Upper lobe of left lung (tissue), 6 donors: ENCODE measurements around the gene ASTN1. TPM values are rescaled to one million over a fixed set of nuclear protein-coding genes. Genes with fewer than 3 reads are reported as not detected.

Source experiments
- ATAC-seq, 2 donors: fragments of 200-7000 bp; cut with Tn5 transposase; one replicate each; pipeline ENCODE4 v1.9.1; 2022; ENCODE audit warnings: mild to moderate bottlenecking in 2 of 2, moderate library complexity in 2 of 2; ENCODE audit not compliant: low FRiP score in 2 of 2
- DNase-seq, 2 donors: peaks; one replicate each; pipeline ENCODE4 v3.0.0-alpha.2; 2019 to 2020
- H3K27ac ChIP-seq, 4 donors: fragments of 200-600 bp; sonication (generic); one replicate each; pipeline ENCODE4 v1.5.1; 2016 to 2019
- H3K27me3 ChIP-seq, 4 donors: fragments of 200-600 bp; sonication (generic); one replicate each; pipeline ENCODE4 v1.5.1; 2017 to 2019
- H3K36me3 ChIP-seq, 4 donors: fragments of 200-600 bp; sonication (generic); one replicate each; pipeline ENCODE4 v1.5.1; 2016 to 2019
- H3K4me1 ChIP-seq, 4 donors: fragments of 200-600 bp; sonication (generic); one replicate each; pipeline ENCODE4 v1.5.1; 2018 to 2019
- H3K4me3 ChIP-seq, 4 donors: fragments of 200-600 bp; sonication (generic); one replicate each; pipeline ENCODE4 v1.5.1; 2017 to 2019; ENCODE audit warnings: mild to moderate bottlenecking in 2 of 4, moderate library complexity in 1 of 4
- H3K9me3 ChIP-seq, 4 donors: fragments of 200-600 bp; sonication (generic); one replicate each; pipeline ENCODE4 v1.5.1; 2018 to 2019
- EP300 ChIP-seq, 4 donors: sonication (generic); formaldehyde crosslinking; IDR thresholded peaks; one replicate each; pipeline ENCODE4 v1.5.1; 2017; ENCODE audit warnings: antibody characterized with exemption in 4 of 4, control low read depth in 2 of 4
- POLR2A ChIP-seq, 4 donors: fragments of 450-650 bp; IDR thresholded peaks; one replicate each; pipeline ENCODE4 v1.5.1; 2016 to 2017; ENCODE audit warnings: antibody characterized with exemption in 4 of 4, mild to moderate bottlenecking in 2 of 4
- POLR2AphosphoS5 ChIP-seq, 2 donors: sonication (generic); formaldehyde crosslinking; IDR thresholded peaks; one replicate each; pipeline ENCODE4 v1.5.1; 2017; ENCODE audit warnings: antibody characterized with exemption in 2 of 2
- WGBS, 2 donors: methylation state at CpG; one replicate each; pipeline ENCODE4 v1.1.5; 2017 to 2018; 5-methylcytosine and 5-hydroxymethylcytosine counted together
- total RNA-seq, 6 donors: library from RNA; depleted of rRNA in 4 of 6; stranded (reverse); fragments of >200 nt in 4 of 6; gene quantifications; one replicate each; pipeline versions ENCODE4 v1.1.0 to v1.2.1, GENCODE V29; 2016 to 2021
- TF ChIP-seq, protein P1 (sequence below), 6 experiments: fragments of 450-650 bp in 4 of 6; fragments of 200-600 bp in 2 of 6; sonication (generic) in 2 of 6; IDR thresholded peaks; one replicate each; pipeline ENCODE4 v1.5.1; 2016 to 2019; ENCODE audit warnings: antibody characterized with exemption in 6 of 6
- donor health status: DM: no; HTN: no; CAD: no; lungs with moderate emphysema.
- donor health status: DM: no; HTN: yes; CAD: no; lungs with severe emphysema.

Gene ASTN1
- total RNA-seq, 6 donors from 2014 or later, result 0.15 to 1.0 (median 0.32) TPM; not detected in 2

- 72 to 89% methylated on average over 5 of the region's 5 CpGs for WGBS, 2 donors
- Histone ChIP-seq H3K36me3 (no peaks in the 10 kb centered on the region), H3K4me1 (no peaks in the 10 kb centered on the region), H3K27ac (no peak overlapping the region), H3K27me3 (no peaks in the 10 kb centered on the region), H3K9me3 (no peaks in the 10 kb centered on the region), H3K4me3 (no peak overlapping the region)
- TF ChIP-seq POLR2A (IDR thresholded peaks at IDR 0.05) (no peak), EP300 (IDR thresholded peaks at IDR 0.05) (no peak), POLR2AphosphoS5 (IDR thresholded peaks at IDR 0.05) (no peak)
- TF ChIP-seq, protein P1, sequence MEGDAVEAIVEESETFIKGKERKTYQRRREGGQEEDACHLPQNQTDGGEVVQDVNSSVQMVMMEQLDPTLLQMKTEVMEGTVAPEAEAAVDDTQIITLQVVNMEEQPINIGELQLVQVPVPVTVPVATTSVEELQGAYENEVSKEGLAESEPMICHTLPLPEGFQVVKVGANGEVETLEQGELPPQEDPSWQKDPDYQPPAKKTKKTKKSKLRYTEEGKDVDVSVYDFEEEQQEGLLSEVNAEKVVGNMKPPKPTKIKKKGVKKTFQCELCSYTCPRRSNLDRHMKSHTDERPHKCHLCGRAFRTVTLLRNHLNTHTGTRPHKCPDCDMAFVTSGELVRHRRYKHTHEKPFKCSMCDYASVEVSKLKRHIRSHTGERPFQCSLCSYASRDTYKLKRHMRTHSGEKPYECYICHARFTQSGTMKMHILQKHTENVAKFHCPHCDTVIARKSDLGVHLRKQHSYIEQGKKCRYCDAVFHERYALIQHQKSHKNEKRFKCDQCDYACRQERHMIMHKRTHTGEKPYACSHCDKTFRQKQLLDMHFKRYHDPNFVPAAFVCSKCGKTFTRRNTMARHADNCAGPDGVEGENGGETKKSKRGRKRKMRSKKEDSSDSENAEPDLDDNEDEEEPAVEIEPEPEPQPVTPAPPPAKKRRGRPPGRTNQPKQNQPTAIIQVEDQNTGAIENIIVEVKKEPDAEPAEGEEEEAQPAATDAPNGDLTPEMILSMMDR (IDR thresholded peaks at IDR 0.05), result no peak
- DNase-seq, result no peak
- no peak for ATAC-seq
Observed at GRCh38 chr1:177002891-177003290, 161.6 kb downstream of the ASTN1 start.

DNA sequence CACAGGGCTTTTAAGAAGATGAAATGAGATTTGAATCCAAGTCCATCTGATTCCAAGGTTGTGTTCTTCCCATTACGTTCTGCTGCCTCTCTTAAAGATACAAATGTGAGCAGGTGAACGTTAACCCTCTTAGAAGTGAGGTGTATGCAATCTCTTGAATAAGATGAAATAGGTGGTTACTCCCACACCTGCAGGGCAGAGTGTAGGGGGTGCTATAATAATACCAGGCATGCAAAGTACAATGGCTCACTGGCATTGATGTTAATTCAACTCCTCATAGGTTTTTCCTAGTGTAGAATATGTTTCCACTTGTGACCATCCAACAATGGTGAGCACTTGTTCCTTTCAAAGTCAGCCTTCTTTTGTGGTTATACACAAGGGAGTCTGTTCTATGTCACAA lies 163.0 kb downstream of the ASTN1 start:
- Histone ChIP-seq H3K27me3 (no peaks in the 10 kb centered on the region), H3K36me3 (no peaks in the 10 kb centered on the region), H3K27ac (no peak overlapping the region), H3K4me3 (no peak overlapping the region), H3K4me1 (no peaks in the 10 kb centered on the region), H3K9me3 (no peaks in the 10 kb centered on the region)
- WGBS, 2 donors, result 87% methylated on average over 2 of the region's 2 CpGs
- no peak for ATAC-seq
- TF ChIP-seq, protein P1 (IDR thresholded peaks at IDR 0.05), result no peak
- no peak for TF ChIP-seq POLR2AphosphoS5 (IDR thresholded peaks at IDR 0.05)
- TF ChIP-seq POLR2A (IDR thresholded peaks at IDR 0.05), result no peak
- no peak for TF ChIP-seq EP300 (IDR thresholded peaks at IDR 0.05)
- no peak for DNase-seq

- no peaks in the 10 kb centered on the region for H3K4me1 ChIP-seq
- 72 to 75% methylated on average over 5 of the region's 5 CpGs for WGBS, 2 donors
Observed at GRCh38 chr1:176998183-176998795, 166.2 kb downstream of the ASTN1 start.

GRCh38 chr1:176996456-176997090 lies 167.9 kb downstream of the ASTN1 start:
- Histone ChIP-seq H3K4me1 (no peaks in the 10 kb centered on the region), H3K9me3 (no peaks in the 10 kb centered on the region), H3K27ac (no peak overlapping the region), H3K27me3 (no peaks in the 10 kb centered on the region), H3K36me3 (no peaks in the 10 kb centered on the region), H3K4me3 (no peak overlapping the region)
- ATAC-seq (no peak), DNase-seq (no peak)
- TF ChIP-seq, protein P1 (IDR thresholded peaks at IDR 0.05), result no peak
- TF ChIP-seq POLR2A (IDR thresholded peaks at IDR 0.05) (no peak), EP300 (IDR thresholded peaks at IDR 0.05) (no peak), POLR2AphosphoS5 (IDR thresholded peaks at IDR 0.05) (no peak)
- WGBS, 2 donors, result 31 to 36% methylated on average over 4 of the region's 4 CpGs

More at GRCh38 chr1:176998183-176998795, 166.2 kb downstream of the ASTN1 start:
- no peak for DNase-seq
- TF ChIP-seq, protein P1 (IDR thresholded peaks at IDR 0.05), result no peak
- TF ChIP-seq POLR2A (IDR thresholded peaks at IDR 0.05), result no peak
- no peak for TF ChIP-seq POLR2AphosphoS5 (IDR thresholded peaks at IDR 0.05)
- no peak for TF ChIP-seq EP300 (IDR thresholded peaks at IDR 0.05)
- Histone ChIP-seq H3K4me3 (no peak overlapping the region), H3K27me3 (no peaks in the 10 kb centered on the region), H3K9me3 (no peaks in the 10 kb centered on the region), H3K27ac (no peak overlapping the region), H3K36me3 (no peaks in the 10 kb centered on the region)
- no peak for ATAC-seq
